IPS-20b (cell line): ENCODE data around the gene ZIC5.
A peak's percentile ranks its signal among the peaks of the same experiment; 100 is the strongest.

ENCODE experiments used
- H3K27ac ChIP-seq: one replicate; pipeline ENCODE4 v1.5.1; 2013; ENCODE audit warnings: low read length
- H3K27me3 ChIP-seq: 2 replicates; pipeline ENCODE4 v1.6.1; 2013; ENCODE audit warnings: mild to moderate bottlenecking, low read length, inconsistent platforms; ENCODE audit not compliant: insufficient read depth
- H3K36me3 ChIP-seq: 2 replicates; pipeline ENCODE4 v1.6.1; 2013; ENCODE audit warnings: low read depth, mild to moderate bottlenecking, inconsistent platforms, low read length, moderate library complexity; ENCODE audit not compliant: insufficient read depth
- H3K4me1 ChIP-seq: 2 replicates; pipeline ENCODE4 v1.6.1; 2013; ENCODE audit warnings: mild to moderate bottlenecking, control low read depth, inconsistent platforms, low read length, moderate library complexity; ENCODE audit not compliant: insufficient read depth
- H3K4me3 ChIP-seq: 2 replicates; pipeline ENCODE4 v1.5.1; 2013; ENCODE audit warnings: mild to moderate bottlenecking, low read length, inconsistent platforms
- H3K9ac ChIP-seq: 2 replicates; pipeline ENCODE4 v1.6.1; 2013; ENCODE audit warnings: low read depth, mild to moderate bottlenecking, inconsistent platforms, low read length, moderate library complexity
- H3K9me3 ChIP-seq: 2 replicates; pipeline ENCODE4 v1.6.1; 2013; ENCODE audit warnings: mild to moderate bottlenecking, low read depth, low read length, inconsistent platforms; ENCODE audit not compliant: insufficient read depth

Gene ZIC5

GRCh38 chr13:99972190-99972731 is 694 bp upstream of the ZIC5 start:
- Histone ChIP-seq H3K27ac (no peak overlapping the region), H3K4me3 (peak overlapping the region; percentile 85), H3K27me3 (peaks cover 66% of the 10 kb centered on the region), H3K4me1 (peaks cover 48% of the 10 kb centered on the region; the same call in 1 of the 2 replicates), H3K9me3 (no peaks in the 10 kb centered on the region), H3K9ac (peak overlapping the region; percentile 79; the same call in 1 of the 2 replicates), H3K36me3 (peaks cover 22% of the 10 kb centered on the region)

- Histone ChIP-seq H3K4me3 (peak overlapping the region; percentile 94), H3K9ac (peak overlapping the region; percentile 79; the same call in 1 of the 2 replicates), H3K27me3 (peaks cover 56% of the 10 kb centered on the region), H3K27ac (peak overlapping the region; percentile 18), H3K9me3 (no peaks in the 10 kb centered on the region), H3K4me1 (peaks cover 41% of the 10 kb centered on the region; the same call in 1 of the 2 replicates), H3K36me3 (peaks cover 35% of the 10 kb centered on the region)
These were observed 654 bp downstream of the ZIC5 start for GRCh38 chr13:99970651-99971575.

GRCh38 chr13:99969919-99970650 is 1.5 kb downstream of the ZIC5 start:
- Histone ChIP-seq H3K36me3 (peaks cover 43% of the 10 kb centered on the region), H3K27ac (no peak overlapping the region), H3K27me3 (peaks cover 48% of the 10 kb centered on the region), H3K4me3 (peak overlapping the region; percentile 94), H3K4me1 (peaks cover 33% of the 10 kb centered on the region; the same call in 1 of the 2 replicates), H3K9me3 (no peaks in the 10 kb centered on the region), H3K9ac (peak overlapping the region; percentile 96; the same call in 1 of the 2 replicates)

GRCh38 chr13:99969453-99969918 is 2.1 kb downstream of the ZIC5 start:
- H3K9me3 ChIP-seq: no peaks in the 10 kb centered on the region
- peak overlapping the region; percentile 96 for H3K9ac ChIP-seq
- peaks cover 49% of the 10 kb centered on the region for H3K36me3 ChIP-seq
- peak overlapping the region; percentile 94 for H3K4me3 ChIP-seq
- H3K27ac ChIP-seq: peak overlapping the region; percentile 40
- peaks cover 27% of the 10 kb centered on the region; the same call in 1 of the 2 replicates for H3K4me1 ChIP-seq
- H3K27me3 ChIP-seq: peaks cover 42% of the 10 kb centered on the region

GRCh38 chr13:99968521-99969452 is 2.8 kb downstream of the ZIC5 start:
- Histone ChIP-seq H3K9me3 (no peaks in the 10 kb centered on the region), H3K27me3 (peaks cover 35% of the 10 kb centered on the region), H3K4me3 (peak overlapping the region; percentile 94), H3K9ac (peak overlapping the region; percentile 96), H3K36me3 (peaks cover 56% of the 10 kb centered on the region), H3K27ac (peak overlapping the region; percentile 40), H3K4me1 (peaks cover 22% of the 10 kb centered on the region; the same call in 1 of the 2 replicates)

GRCh38 chr13:99967869-99968520 is 3.6 kb downstream of the ZIC5 start:
- Histone ChIP-seq H3K27ac (no peak overlapping the region), H3K27me3 (peaks cover 27% of the 10 kb centered on the region), H3K4me1 (peaks cover 15% of the 10 kb centered on the region; the same call in 1 of the 2 replicates), H3K36me3 (peaks cover 60% of the 10 kb centered on the region), H3K9ac (peak overlapping the region; percentile 96), H3K9me3 (no peaks in the 10 kb centered on the region), H3K4me3 (peak overlapping the region; percentile 94)

- H3K9ac ChIP-seq: peak overlapping the region; percentile 96
- peaks cover 60% of the 10 kb centered on the region for H3K36me3 ChIP-seq
- H3K9me3 ChIP-seq: no peaks in the 10 kb centered on the region
- peaks cover 22% of the 10 kb centered on the region for H3K27me3 ChIP-seq
- no peak overlapping the region for H3K27ac ChIP-seq
- H3K4me1 ChIP-seq: peaks cover 12% of the 10 kb centered on the region; the same call in 1 of the 2 replicates
- peak overlapping the region; percentile 94 for H3K4me3 ChIP-seq
These were observed 4.1 kb downstream of the ZIC5 start for GRCh38 chr13:99967498-99967868.

GRCh38 chr13:99966064-99966805 is 5.3 kb downstream of the ZIC5 start:
- no peak overlapping the region for H3K27ac ChIP-seq
- H3K4me3 ChIP-seq: peak overlapping the region; percentile 94
- H3K36me3 ChIP-seq: peaks cover 60% of the 10 kb centered on the region
- H3K27me3 ChIP-seq: peaks cover 28% of the 10 kb centered on the region
- peaks cover 15% of the 10 kb centered on the region for H3K4me1 ChIP-seq
- H3K9ac ChIP-seq: peak overlapping the region; percentile 96; the same call in 1 of the 2 replicates
- H3K9me3 ChIP-seq: no peaks in the 10 kb centered on the region

- Histone ChIP-seq H3K27me3 (peaks cover 36% of the 10 kb centered on the region), H3K9me3 (no peaks in the 10 kb centered on the region), H3K4me1 (peaks cover 19% of the 10 kb centered on the region), H3K36me3 (peaks cover 60% of the 10 kb centered on the region), H3K4me3 (peak overlapping the region; percentile 94; the same call in 1 of the 2 replicates), H3K27ac (no peak overlapping the region), H3K9ac (peak overlapping the region; percentile 96; the same call in 1 of the 2 replicates)
These were observed 6.1 kb downstream of the ZIC5 start for GRCh38 chr13:99965329-99966000.
